Islet of Langerhans (tissue), 1 donor: Measurements from ENCODE around the gene CYP11A1.
"Not testable (repeated sequence)": the region's sequence is repeated elsewhere in the genome, so short reads cannot be mapped to it uniquely, and the experiment has no call there.

Experiments
- FAIRE-seq: peaks from one replicate; lab custom pipeline; 2011; peaks lifted over from hg19 to GRCh38; lab: Jason Lieb, UNC

Gene CYP11A1

DNA sequence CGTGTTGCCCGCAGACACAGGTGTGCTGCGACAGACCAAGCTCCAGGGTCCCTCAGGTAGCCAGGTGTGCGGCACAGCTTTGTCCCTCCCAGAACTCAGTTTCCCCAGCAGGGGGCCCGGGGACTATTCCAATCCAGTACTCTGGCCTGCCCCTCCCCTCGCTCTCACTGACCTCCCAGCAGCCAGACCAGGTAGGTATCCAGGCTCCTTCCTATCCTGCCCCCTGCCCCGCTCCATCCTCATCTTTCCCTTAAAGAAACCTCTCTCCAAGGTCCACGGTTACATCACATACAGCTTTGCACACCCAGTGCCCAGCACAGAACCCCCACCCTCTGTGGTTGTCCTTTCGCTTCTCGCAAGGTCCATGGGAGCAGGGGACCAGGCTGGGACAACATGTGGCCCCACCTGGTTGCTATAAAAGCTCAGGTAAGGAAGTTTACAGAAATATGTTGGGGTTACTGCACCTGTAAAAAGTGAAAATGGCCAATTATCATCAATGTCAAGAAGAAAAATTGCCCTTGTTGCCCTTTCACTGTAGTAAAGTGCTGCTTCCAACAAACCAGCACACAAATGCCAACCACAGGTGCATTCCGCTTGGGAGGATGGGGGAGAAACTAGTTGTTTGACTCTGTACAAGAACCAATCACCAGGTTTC is 7.3 kb upstream of the CYP11A1 start:
- no peak for FAIRE-seq

DNA sequence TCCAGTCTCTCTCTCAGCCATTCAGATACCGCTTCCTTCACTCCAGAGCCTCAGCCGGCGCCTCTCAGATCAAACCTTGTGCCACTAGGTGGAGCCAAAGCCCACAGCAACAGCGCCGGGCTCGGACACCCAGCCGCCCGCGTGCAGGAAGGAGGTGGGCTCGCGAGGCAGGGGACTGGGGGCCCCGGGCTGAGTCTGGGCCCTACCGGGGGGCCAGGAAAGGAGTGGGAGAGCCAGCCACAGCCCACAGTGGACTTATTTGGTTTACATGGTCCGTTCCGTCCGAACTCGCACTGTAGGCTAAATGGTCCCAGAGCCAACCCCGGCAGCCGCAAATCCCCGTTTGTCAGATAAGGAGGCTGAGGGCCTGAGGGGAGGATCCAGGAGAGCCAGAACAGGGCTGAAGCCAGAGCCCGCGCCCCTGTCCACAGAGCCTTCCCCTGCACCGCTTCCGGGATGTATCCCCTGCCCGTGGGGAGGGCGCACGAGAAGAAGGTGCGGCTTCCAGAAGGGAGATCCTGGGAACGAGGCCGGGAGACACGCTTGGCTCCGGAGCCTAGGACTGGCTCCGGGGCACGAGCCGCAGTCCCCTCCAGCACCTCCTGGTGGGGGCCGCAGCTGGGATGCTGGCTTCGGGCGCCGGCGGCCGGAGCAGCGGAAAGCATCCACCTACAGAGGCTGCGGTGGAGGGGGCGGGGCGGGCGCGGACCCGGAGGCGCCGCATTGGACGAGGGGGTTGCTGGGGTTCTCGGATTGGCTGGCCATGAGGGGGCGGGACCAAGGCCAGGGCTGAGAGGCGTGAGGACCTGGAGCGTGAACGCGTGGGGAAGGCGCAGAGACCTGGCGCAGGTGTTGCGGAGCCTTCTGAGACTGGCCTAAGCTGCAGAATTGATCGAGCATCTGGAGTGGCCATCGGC is 6.5 kb upstream of the CYP11A1 start:
- FAIRE-seq, result no peak

- FAIRE-seq, result no peak
These were observed 5.7 kb upstream of the CYP11A1 start for GRCh38 chr15:74373056-74373650.

DNA sequence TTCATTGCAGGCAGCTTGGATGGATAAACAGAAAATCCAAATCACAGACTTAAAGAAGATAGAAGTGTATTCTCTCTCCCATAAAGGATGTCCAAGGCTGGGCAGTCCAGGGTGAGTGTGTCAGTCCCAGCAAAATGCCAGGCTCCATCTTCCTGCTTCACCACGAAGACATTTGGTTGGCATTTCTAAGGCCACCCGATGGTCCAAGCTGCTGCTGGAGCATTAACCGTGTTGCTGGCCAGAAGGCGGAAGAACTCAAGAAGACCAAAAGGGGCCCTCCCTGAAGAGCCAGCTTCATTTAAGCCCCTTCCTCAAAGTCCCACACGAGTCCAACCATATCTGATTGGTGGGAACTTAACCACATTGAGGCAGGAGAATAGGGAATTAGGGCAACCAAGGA is 3.0 kb upstream of the CYP11A1 start:
- no peak for FAIRE-seq

GRCh38 chr15:74369756-74370155 is 2.3 kb upstream of the CYP11A1 start:
- FAIRE-seq, result no peak

DNA sequence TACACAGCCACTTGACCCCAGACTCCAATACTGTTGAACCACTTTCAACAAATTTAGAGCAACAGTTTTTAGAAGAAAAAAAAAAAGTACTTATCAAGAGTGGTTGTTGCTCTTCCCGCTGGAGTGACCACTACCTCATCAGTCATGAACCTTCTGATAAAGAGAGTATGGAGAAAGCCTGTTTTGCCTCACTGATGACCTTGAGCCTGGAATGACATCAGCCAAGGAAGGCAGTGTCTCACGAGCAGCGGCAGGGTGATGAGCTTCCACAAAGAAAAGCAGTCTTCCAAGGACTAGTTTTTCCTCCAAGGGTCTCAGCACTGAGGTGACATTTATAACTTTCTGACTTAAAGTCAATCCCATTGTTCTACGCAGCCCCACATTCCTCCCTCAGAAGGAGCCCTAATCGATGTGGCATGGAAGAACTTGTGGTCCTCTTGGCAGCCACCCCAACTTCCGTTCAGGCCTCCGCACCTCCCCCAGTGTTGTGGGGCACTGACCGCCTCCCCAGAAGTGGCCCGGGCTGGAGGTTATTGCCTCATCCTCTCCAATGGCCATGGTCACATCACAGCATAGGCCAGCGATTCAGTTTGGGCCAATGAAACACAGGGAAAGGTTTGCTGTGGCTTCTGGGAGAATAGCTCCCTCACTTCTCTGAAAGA is 1.8 kb upstream of the CYP11A1 start:
- no peak for FAIRE-seq

GRCh38 chr15:74368121-74368520 is 675 bp upstream of the CYP11A1 start:
- FAIRE-seq, result no peak

DNA sequence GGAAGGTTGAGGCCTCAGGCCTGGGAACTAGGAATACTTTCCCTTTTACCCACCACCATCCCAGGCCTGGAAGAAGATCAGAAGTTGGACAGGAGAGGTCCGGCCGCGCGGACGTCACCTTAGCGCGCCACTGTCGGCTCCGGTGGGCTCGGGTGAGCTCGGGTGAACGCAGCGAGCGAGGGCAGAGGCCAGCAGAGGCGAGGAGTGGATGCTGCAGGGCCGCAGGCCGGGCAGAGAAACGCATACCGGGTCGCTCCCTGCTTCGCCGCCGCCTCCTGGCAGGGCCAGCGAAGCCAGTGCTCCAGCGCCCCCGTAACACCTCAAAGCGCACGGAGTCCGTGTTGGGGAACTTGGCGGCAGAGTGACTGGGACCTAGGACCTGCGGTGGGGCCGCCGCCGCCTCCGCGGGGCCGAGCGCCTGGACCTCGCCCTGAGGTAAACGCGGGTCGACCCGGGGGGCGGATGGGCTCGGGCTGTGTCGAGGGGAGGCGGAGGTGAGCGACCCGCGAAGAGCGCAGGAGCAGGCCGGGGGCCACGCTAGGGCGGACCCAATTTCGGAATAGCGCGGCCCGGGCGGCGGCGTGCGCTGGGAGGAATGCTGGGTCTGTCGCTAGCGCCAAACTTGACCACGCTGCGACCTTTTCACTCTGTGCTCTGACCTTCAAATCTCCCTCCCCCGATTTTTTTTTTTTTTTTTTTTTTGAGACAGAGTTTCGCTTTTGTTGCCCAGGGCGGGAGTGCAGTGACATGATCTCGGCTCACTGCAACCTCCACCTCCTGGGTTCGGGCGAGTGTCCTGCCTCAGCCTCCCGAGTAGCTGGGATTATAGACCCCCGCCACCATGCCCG is 1.6 kb downstream of the CYP11A1 start:
- no peak for FAIRE-seq

GRCh38 chr15:74364936-74365597 is 2.4 kb downstream of the CYP11A1 start:
- no peak for FAIRE-seq

DNA sequence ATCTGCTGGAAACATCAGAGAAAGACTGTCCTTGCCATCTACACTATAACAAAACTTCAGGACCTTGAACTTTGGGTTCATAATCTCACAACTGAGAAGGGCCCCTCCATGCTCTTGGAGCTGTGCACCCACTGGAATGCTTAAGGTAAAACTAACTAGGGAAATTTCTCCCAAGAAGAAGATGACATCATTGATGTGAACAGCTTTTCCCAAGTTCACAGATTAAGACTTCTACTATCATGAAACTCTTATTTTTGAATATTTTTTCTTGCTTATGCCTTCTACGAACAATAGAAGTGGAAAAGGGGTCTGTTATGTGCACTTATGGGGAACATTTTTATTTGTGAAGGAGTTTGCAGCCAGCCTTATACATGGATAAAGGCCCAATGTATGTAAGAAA is 5.0 kb downstream of the CYP11A1 start:
- FAIRE-seq, result no peak

DNA sequence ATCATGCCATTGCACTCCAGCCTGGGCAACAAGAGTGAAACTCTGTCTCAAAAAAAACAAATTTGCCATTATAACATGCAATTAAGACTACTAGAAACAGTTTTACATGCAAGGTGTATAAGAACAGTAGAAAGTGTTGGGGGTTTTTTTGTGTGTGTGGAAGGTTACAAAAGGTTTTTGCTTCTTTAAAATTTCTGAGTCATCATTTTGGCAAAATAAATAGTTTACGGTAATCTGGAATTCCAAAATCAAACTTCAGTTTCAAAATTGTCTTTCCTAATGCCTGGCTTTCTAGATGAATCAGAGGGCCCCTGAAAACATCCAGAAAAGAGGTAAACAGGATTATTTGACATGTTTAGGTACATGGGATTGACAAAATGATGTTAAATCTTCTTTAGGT is 6.6 kb downstream of the CYP11A1 start:
- FAIRE-seq, result not testable (repeated sequence)

- FAIRE-seq, result not testable (repeated sequence)
These were observed 8.1 kb downstream of the CYP11A1 start for GRCh38 chr15:74359376-74359775.

DNA sequence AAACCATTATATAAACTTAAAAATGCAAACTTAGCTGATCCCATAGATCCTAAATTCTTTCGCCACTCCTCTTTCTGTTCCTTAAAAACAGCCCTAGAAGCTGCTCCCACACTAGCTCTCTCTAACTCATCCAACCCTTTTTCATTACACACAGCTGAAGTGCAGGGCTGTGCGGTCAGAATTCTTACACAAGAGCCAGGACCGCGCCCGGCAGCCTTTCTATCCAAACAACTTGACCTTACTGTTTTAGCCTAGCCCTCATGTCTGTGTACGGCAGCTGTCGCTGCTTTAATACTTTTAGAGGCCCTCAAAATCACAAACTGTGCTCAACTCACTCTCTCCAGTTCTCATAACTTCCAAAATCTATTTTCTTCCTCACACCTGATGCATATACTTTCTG is 9.9 kb downstream of the CYP11A1 start:
- not testable (repeated sequence) for FAIRE-seq

GRCh38 chr15:74356050-74356449 is 11.4 kb downstream of the CYP11A1 start:
- not testable (repeated sequence) for FAIRE-seq

- FAIRE-seq, result not testable (repeated sequence)
These were observed 13.5 kb downstream of the CYP11A1 start for GRCh38 chr15:74353992-74354391.

GRCh38 chr15:74352393-74352910 is 15.0 kb downstream of the CYP11A1 start:
- FAIRE-seq, result no peak

- no peak for FAIRE-seq
These were observed 15.8 kb downstream of the CYP11A1 start for GRCh38 chr15:74351670-74352069.

DNA sequence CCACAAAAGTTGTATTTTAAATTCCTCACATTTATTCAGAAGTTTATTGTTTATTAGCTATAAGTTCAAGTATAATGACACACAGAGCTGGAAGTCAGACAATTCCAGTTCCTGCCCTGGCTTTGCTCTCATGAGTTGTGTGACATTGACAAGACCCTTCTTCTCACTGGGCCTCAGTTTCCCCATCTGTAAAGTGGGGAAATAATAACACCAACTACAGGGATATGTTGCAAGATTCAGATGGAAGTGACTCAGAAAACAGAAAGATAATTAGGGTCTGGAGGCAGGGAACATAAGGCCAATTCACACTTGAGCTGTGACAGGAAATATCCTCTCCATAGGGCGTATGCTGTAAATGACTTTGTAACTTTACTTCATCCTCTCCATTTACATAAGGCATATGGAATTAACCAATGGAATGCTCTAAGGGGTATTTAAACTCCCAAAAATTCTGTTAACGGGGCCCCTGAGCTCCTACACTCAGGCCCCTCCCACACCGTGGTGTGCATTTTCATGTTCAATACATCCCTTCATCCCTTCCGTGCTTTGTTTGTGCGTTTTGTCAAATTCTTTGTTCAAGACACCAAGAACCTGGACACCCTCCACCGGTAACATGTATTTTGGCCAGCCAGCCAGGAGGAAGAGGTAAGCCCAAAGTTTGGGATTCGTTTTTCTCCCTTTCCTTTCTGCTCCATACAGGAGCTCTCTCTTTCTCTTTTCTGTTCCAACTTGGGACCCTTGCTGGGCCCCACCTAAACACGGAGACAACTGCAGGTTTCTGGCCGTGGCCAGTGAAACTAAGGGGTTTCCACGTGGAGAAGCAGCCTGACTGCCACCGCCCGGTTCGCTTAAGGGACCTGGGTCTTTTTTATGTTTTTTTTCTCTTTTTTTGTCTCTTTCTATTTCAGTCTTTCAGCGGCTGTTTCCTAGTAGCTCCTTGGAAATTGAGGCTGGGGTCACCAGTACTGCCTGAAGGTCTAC is 16.9 kb downstream of the CYP11A1 start:
- FAIRE-seq, result no peak

GRCh38 chr15:74349241-74349778 is 18.1 kb downstream of the CYP11A1 start:
- FAIRE-seq, result no peak
